ENCODE data around the gene KRTAP10-8. TPM values are rescaled to one million over a fixed set of nuclear protein-coding genes. Genes with fewer than 3 reads are reported as not detected.

Gene KRTAP10-8
- total RNA-seq, 1 donor from 2014 or later: not detected

- H3K9ac ChIP-seq: no peak overlapping the region
- no peak overlapping the region for H3K27ac ChIP-seq
- H3K4me1 Mint-ChIP-seq: peaks cover 13% of the 10 kb centered on the region
- H3K4me1 ChIP-seq: peaks cover 19% of the 10 kb centered on the region
- H3F3A ChIP-seq (ENCODE audit: low read depth): peaks cover 13% of the 10 kb centered on the region
- no peak overlapping the region for H3K4me3 ChIP-seq
- peaks cover 14% of the 10 kb centered on the region for H3K27me3 Mint-ChIP-seq (ENCODE audit: insufficient read depth, low read depth)
- H3K79me2 ChIP-seq (ENCODE audit: low read depth): no peaks in the 10 kb centered on the region
- H3K4me2 ChIP-seq: no peak overlapping the region
- no peak overlapping the region for H2AFZ ChIP-seq (replicated peaks)
- H3K36me3 ChIP-seq: no peaks in the 10 kb centered on the region
- no peak for DNase-seq (ENCODE audit: low spot score)
- TF ChIP-seq EZH2 (IDR thresholded peaks at IDR 0.05) (no peak), CTCF (IDR thresholded peaks at IDR 0.05) (no peak), EZH2phosphoT487 (IDR thresholded peaks at IDR 0.05) (no peak)
- H3K9me3 Mint-ChIP-seq: peaks cover 30% of the 10 kb centered on the region
- H3K27me3 ChIP-seq: no peaks in the 10 kb centered on the region
- H3K9me3 ChIP-seq (ENCODE audit: low read depth): peaks cover 8% of the 10 kb centered on the region
- H4K20me1 ChIP-seq (ENCODE audit: low read depth): no peaks in the 10 kb centered on the region
- H3K36me3 Mint-ChIP-seq: peaks cover 4% of the 10 kb centered on the region
- peak overlapping the region; percentile 38 for H3K27ac Mint-ChIP-seq
- no peak overlapping the region for H3K4me3 Mint-ChIP-seq
These were observed 36.9 kb downstream of the KRTAP10-8 start for GRCh38 chr21:44648557-44649311.

- H3K79me2 ChIP-seq (ENCODE audit: low read depth): no peaks in the 10 kb centered on the region
- Mint-ChIP-seq H3K9me3 (peaks cover 21% of the 10 kb centered on the region), H3K4me3 (no peak overlapping the region), H3K27me3 (ENCODE audit: insufficient read depth, low read depth) (peaks cover 17% of the 10 kb centered on the region), H3K4me1 (peaks cover 10% of the 10 kb centered on the region), H3K36me3 (peaks cover 4% of the 10 kb centered on the region), H3K27ac (no peak overlapping the region)
- H3K27ac ChIP-seq: no peak overlapping the region
- no peak for DNase-seq (ENCODE audit: low spot score)
- H3K4me3 ChIP-seq: no peak overlapping the region
- H3K4me1 ChIP-seq: peaks cover 14% of the 10 kb centered on the region
- TF ChIP-seq CTCF (IDR thresholded peaks at IDR 0.05): no peak
- TF ChIP-seq EZH2 (IDR thresholded peaks at IDR 0.05): no peak
- no peak overlapping the region for H3K9ac ChIP-seq
- H3K4me2 ChIP-seq: no peak overlapping the region
- H3K9me3 ChIP-seq (ENCODE audit: low read depth): peaks cover 4% of the 10 kb centered on the region
- no peaks in the 10 kb centered on the region for H3K36me3 ChIP-seq
- H2AFZ ChIP-seq (replicated peaks): no peak overlapping the region
- no peaks in the 10 kb centered on the region for H3K27me3 ChIP-seq
- H4K20me1 ChIP-seq (ENCODE audit: low read depth): no peaks in the 10 kb centered on the region
- peaks cover 7% of the 10 kb centered on the region for H3F3A ChIP-seq (ENCODE audit: low read depth)
These were observed 37.7 kb downstream of the KRTAP10-8 start for GRCh38 chr21:44649521-44650100.

- H3K27ac Mint-ChIP-seq: no peak overlapping the region
- Histone ChIP-seq H3K4me1 (peaks cover 14% of the 10 kb centered on the region), H3K79me2 (ENCODE audit: low read depth) (no peaks in the 10 kb centered on the region), H3K4me2 (no peak overlapping the region), H3K9me3 (ENCODE audit: low read depth) (no peaks in the 10 kb centered on the region), H3K36me3 (no peaks in the 10 kb centered on the region), H3K27ac (no peak overlapping the region), H3K4me3 (no peak overlapping the region), H3K9ac (no peak overlapping the region), H3F3A (ENCODE audit: low read depth) (peaks cover 7% of the 10 kb centered on the region), H4K20me1 (ENCODE audit: low read depth) (no peaks in the 10 kb centered on the region), H2AFZ (replicated peaks) (no peak overlapping the region), H3K27me3 (no peaks in the 10 kb centered on the region)
- TF ChIP-seq EZH2phosphoT487 (IDR thresholded peaks at IDR 0.05): no peak
- TF ChIP-seq EZH2 (IDR thresholded peaks at IDR 0.05): no peak
- TF ChIP-seq CTCF (IDR thresholded peaks at IDR 0.05): no peak
- H3K9me3 Mint-ChIP-seq: peaks cover 16% of the 10 kb centered on the region
- H3K4me1 Mint-ChIP-seq: peaks cover 10% of the 10 kb centered on the region
- no peak overlapping the region for H3K4me3 Mint-ChIP-seq
- H3K36me3 Mint-ChIP-seq: peaks cover 4% of the 10 kb centered on the region
- no peak for DNase-seq (ENCODE audit: low spot score)
- peaks cover 19% of the 10 kb centered on the region for H3K27me3 Mint-ChIP-seq (ENCODE audit: insufficient read depth, low read depth)
These were observed 38.5 kb downstream of the KRTAP10-8 start for GRCh38 chr21:44650265-44650972.
